Mesothelial cell of epicardium (in vitro differentiated cells): Measurements from ENCODE around the gene KAT7. TPM values are rescaled to one million over a fixed set of nuclear protein-coding genes. Genes with fewer than 3 reads are reported as not detected.
A peak's percentile ranks its signal among the peaks of the same experiment; 100 is the strongest.

Experiments used
- DNase-seq, 2 experiments: peaks; one replicate each; pipeline ENCODE4 v3.0.0; 2021; ENCODE audit warnings: low spot score in 2 of 2; ENCODE audit not compliant: unreplicated experiment in 2 of 2
- H3K27ac Mint-ChIP-seq: 2 replicates; pipeline ENCODE4 v1.8.0; 2021; ENCODE audit warnings: mixed read lengths
- H3K27me3 Mint-ChIP-seq: 2 replicates; pipeline ENCODE4 v1.8.0; 2021; ENCODE audit warnings: low read depth, mixed read lengths
- H3K36me3 Mint-ChIP-seq: 2 replicates; pipeline ENCODE4 v1.8.0; 2021; ENCODE audit warnings: mixed read lengths
- H3K4me1 Mint-ChIP-seq: 2 replicates; pipeline ENCODE4 v1.8.0; 2021; ENCODE audit warnings: mixed read lengths
- H3K4me3 Mint-ChIP-seq: 2 replicates; pipeline ENCODE4 v1.8.0; 2021; ENCODE audit warnings: mild to moderate bottlenecking, moderate library complexity, mixed read lengths
- H3K9me3 Mint-ChIP-seq: 2 replicates; pipeline ENCODE4 v1.8.0; 2021; ENCODE audit warnings: mixed read lengths
- CTCF ChIP-seq: fragments of 200-600 bp; sonication (generic); IDR thresholded peaks from one replicate; pipeline ENCODE4 v1.5.0; 2021; ENCODE audit warnings: antibody characterized with exemption; ENCODE audit not compliant: unreplicated experiment
- total RNA-seq: library from RNA; stranded (reverse); gene quantifications from 3 replicates; pipeline ENCODE4 v1.2.1, GENCODE V29; 2021

Gene KAT7
- total RNA-seq = 66.7 to 74.3 TPM (median 69.9 TPM) in 3 replicates

GRCh38 chr17:49788478-49789242 is at the start of gene KAT7:
KAT7 (plus strand) TSS chr17:49788681; CDS start chr17:49788835, 154 bp downstream.
- peaks cover 5% of the 10 kb centered on the region for H3K27me3 Mint-ChIP-seq
- peak within 1 kb of the TSS; percentile 98 for H3K4me3 Mint-ChIP-seq
- peak; percentile 9 for TF ChIP-seq CTCF
- H3K4me1 Mint-ChIP-seq = peaks cover 32% of the 10 kb centered on the region
- H3K27ac Mint-ChIP-seq = peak within 1 kb of the TSS; percentile 99
- peaks cover 9% of the 10 kb centered on the region for H3K36me3 Mint-ChIP-seq
- H3K9me3 Mint-ChIP-seq = no peaks in the 10 kb centered on the region
- peak; percentile 98 for DNase-seq

DNA sequence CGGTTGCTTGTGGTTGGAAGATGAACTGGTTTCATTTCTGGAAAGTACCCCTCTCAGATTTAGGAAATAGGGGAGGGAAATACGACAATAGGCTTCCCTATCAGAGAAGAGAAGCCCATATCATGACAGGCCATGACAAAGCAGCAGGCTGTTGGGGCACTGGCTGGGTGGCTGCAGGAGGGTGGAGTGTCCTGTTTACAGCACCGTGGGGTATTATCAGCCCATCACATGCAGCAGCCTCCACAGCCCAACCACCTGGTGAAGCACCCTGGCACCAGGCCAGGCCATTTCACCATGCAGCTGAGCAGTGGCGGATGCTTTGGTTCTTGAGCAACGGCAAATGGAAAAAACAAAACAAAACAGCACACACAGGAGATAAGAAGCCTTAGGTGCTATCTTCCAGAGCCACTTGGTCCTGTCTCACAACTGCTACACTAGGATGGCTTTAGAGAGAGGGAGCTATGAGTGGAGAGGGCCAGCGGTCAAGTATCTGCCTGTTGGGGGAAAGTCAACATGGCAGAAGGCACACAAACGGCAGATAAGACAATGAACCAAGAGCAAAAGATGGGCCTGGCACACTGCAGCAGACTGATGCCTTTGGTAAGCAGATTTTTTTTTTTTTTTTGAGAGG is 48.7 kb upstream of the KAT7 start:
- Mint-ChIP-seq H3K9me3 (no peaks in the 10 kb centered on the region), H3K27ac (peak overlapping the region; percentile 69), H3K36me3 (no peaks in the 10 kb centered on the region), H3K4me3 (no peak overlapping the region), H3K4me1 (peaks cover 31% of the 10 kb centered on the region), H3K27me3 (no peaks in the 10 kb centered on the region)
- no peak for TF ChIP-seq CTCF
- no peak for DNase-seq

- H3K27me3 Mint-ChIP-seq = no peaks in the 10 kb centered on the region
- DNase-seq = no peak
- H3K9me3 Mint-ChIP-seq = peaks cover 3% of the 10 kb centered on the region
- H3K36me3 Mint-ChIP-seq = peaks cover 3% of the 10 kb centered on the region
- no peak overlapping the region for H3K4me3 Mint-ChIP-seq
- TF ChIP-seq CTCF = no peak
- H3K27ac Mint-ChIP-seq = peak overlapping the region; percentile 90
- H3K4me1 Mint-ChIP-seq = peaks cover 31% of the 10 kb centered on the region
Measured at GRCh38 chr17:49741009-49741691, 47.3 kb upstream of the KAT7 start.

- Mint-ChIP-seq H3K36me3 (peaks cover 3% of the 10 kb centered on the region), H3K27ac (peak overlapping the region; percentile 90), H3K4me1 (peaks cover 37% of the 10 kb centered on the region), H3K9me3 (peaks cover 3% of the 10 kb centered on the region), H3K27me3 (no peaks in the 10 kb centered on the region), H3K4me3 (no peak overlapping the region)
- DNase-seq = no peak
- no peak for TF ChIP-seq CTCF
Measured at GRCh38 chr17:49741692-49742076, 46.8 kb upstream of the KAT7 start.

DNA sequence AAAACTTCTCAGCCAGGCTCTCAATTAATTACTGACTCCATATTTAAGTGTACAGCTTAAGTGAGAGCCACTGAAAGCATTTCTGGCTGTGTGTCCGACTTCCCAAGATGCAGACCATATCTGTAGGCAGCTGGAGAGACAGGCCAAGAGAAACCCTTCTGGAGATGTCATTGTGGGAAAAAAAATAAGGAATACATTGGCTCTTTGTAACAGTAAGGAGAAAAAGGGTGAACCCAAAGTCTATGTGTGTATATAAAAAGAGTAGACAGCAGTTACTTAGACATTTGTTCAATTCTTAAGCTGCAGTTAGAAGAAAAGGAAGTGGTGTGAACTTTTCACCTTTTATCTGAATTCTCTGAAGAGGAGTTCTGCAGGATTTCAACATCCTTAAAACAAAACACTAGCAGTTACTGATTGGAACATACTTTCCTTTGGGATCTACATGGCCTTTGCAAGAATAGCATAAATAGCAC is 46.3 kb upstream of the KAT7 start:
- H3K27me3 Mint-ChIP-seq = no peaks in the 10 kb centered on the region
- H3K4me3 Mint-ChIP-seq = no peak overlapping the region
- H3K4me1 Mint-ChIP-seq = peaks cover 38% of the 10 kb centered on the region
- H3K36me3 Mint-ChIP-seq = peaks cover 3% of the 10 kb centered on the region
- DNase-seq = no peak
- peaks cover 3% of the 10 kb centered on the region for H3K9me3 Mint-ChIP-seq
- peak overlapping the region; percentile 90 for H3K27ac Mint-ChIP-seq
- no peak for TF ChIP-seq CTCF
